Smooth muscle cell (in vitro differentiated cells): ENCODE measurements around the gene RASSF5. TPM values are rescaled to one million over a fixed set of nuclear protein-coding genes. Genes with fewer than 3 reads are reported as not detected.

Experiments used
- DNase-seq: peaks from one replicate; lab custom pipeline; 2025; ENCODE audit not compliant: unreplicated experiment; lab: John Stamatoyannopoulos, UW
- H2AFZ ChIP-seq: fragments of 200-600 bp; sonication (generic); 2 replicates; pipeline ENCODE4 v1.6.0; 2016; ENCODE audit warnings: antibody characterized with exemption, low read depth, mild to moderate bottlenecking
- H3F3A ChIP-seq: fragments of 200-600 bp; sonication (generic); 2 replicates; pipeline ENCODE4 v1.6.0; 2017; ENCODE audit warnings: antibody characterized with exemption, low read depth
- H3K27ac ChIP-seq: fragments of 200-600 bp; sonication (generic); 2 replicates; pipeline ENCODE4 v1.5.1; 2016; ENCODE audit warnings: low read depth, mild to moderate bottlenecking
- H3K27me3 ChIP-seq: fragments of 200-600 bp; sonication (generic); 2 replicates; pipeline ENCODE4 v1.6.1; 2016; ENCODE audit warnings: low read depth, mild to moderate bottlenecking
- H3K36me3 ChIP-seq: fragments of 200-600 bp; sonication (generic); 2 replicates; pipeline ENCODE4 v1.5.1; 2016; ENCODE audit warnings: low read depth
- H3K4me1 ChIP-seq: fragments of 200-600 bp; sonication (generic); 2 replicates; pipeline ENCODE4 v1.5.1; 2016; ENCODE audit warnings: low read depth
- H3K4me2 ChIP-seq: fragments of 200-600 bp; sonication (generic); 2 replicates; pipeline ENCODE4 v1.6.0; 2016; ENCODE audit warnings: mild to moderate bottlenecking
- H3K4me3 ChIP-seq: fragments of 200-600 bp; sonication (generic); 2 replicates; pipeline ENCODE4 v1.5.1; 2016; ENCODE audit warnings: mild to moderate bottlenecking
- H3K79me2 ChIP-seq: fragments of 200-600 bp; sonication (generic); 2 replicates; pipeline ENCODE4 v1.6.0; 2016; ENCODE audit warnings: low read depth, mild to moderate bottlenecking
- H3K9ac ChIP-seq: fragments of 200-600 bp; sonication (generic); 2 replicates; pipeline ENCODE4 v1.6.0; 2016; ENCODE audit warnings: low read depth
- H3K9me3 ChIP-seq: fragments of 200-600 bp; sonication (generic); replicated peaks from 2 replicates; pipeline ENCODE4 v1.5.1; 2016; ENCODE audit warnings: low read depth
- H4K20me1 ChIP-seq: fragments of 200-600 bp; sonication (generic); 2 replicates; pipeline ENCODE4 v1.6.0; 2016; ENCODE audit warnings: low read depth
- CTCF ChIP-seq: fragments of 200-600 bp; sonication (generic); IDR thresholded peaks from 2 replicates; pipeline ENCODE4 v1.5.1; 2017; ENCODE audit warnings: borderline replicate concordance, mild to moderate bottlenecking, antibody characterized with exemption; ENCODE audit not compliant: insufficient read depth, poor library complexity, severe bottlenecking
- WGBS: methylation state at CpG from one replicate; pipeline ENCODE4 v1.1.7; 2016; ENCODE audit warnings: low lambda C conversion rate; 5-methylcytosine and 5-hydroxymethylcytosine counted together
- polyA plus RNA-seq: library from polyadenylated mRNA; unstranded; fragments of >200 nt; fragmentation: Nextera tagmentation; extraction: Ambion mirVana; gene quantifications from 2 replicates; pipeline ENCODE4 v1.2.1, GENCODE V29; 2016
- total RNA-seq: library from RNA; depleted of rRNA; stranded (reverse); fragments of >200 nt; gene quantifications from 2 replicates; pipeline ENCODE4 v1.2.3, GENCODE V29; 2014

The RASSF5 gene
- total and polyA plus RNA-seq, 2 experiments from 2014 or later = 2.6 to 3.3 TPM

- no peak for TF ChIP-seq CTCF
- Histone ChIP-seq H3K4me3 (no peak overlapping the region), H3F3A (peaks cover 5% of the 10 kb centered on the region), H3K36me3 (no peaks in the 10 kb centered on the region), H3K9ac (no peak overlapping the region), H4K20me1 (no peaks in the 10 kb centered on the region), H3K27ac (no peak overlapping the region), H3K27me3 (no peaks in the 10 kb centered on the region), H3K4me2 (peak overlapping the region; percentile 98), H3K4me1 (peaks cover 37% of the 10 kb centered on the region), H3K79me2 (no peaks in the 10 kb centered on the region), H3K9me3 (no peaks in the 10 kb centered on the region), H2AFZ (no peak overlapping the region)
- DNase-seq = no peak
- WGBS = 63% methylated on average over 2 of the region's 2 CpGs
Measured at GRCh38 chr1:206469411-206469932, 37.9 kb upstream of the RASSF5 start.

GRCh38 chr1:206469933-206470691 is 37.2 kb upstream of the RASSF5 start, which contains the start of gene IKBKE:
Gene IKBKE (plus strand): TSS chr1:206470476. CDS start chr1:206473228, 2,752 bp downstream.
- Histone ChIP-seq H3K36me3 (no peaks in the 10 kb centered on the region), H3K79me2 (no peaks in the 10 kb centered on the region), H3K4me3 (peak within 1 kb of the TSS; percentile 74), H4K20me1 (no peaks in the 10 kb centered on the region), H2AFZ (peak within 1 kb of the TSS; percentile 72), H3K4me2 (peak within 1 kb of the TSS; percentile 98), H3K27me3 (no peaks in the 10 kb centered on the region), H3K27ac (peak within 1 kb of the TSS; percentile 64), H3K9me3 (no peaks in the 10 kb centered on the region), H3F3A (peaks cover 5% of the 10 kb centered on the region), H3K4me1 (peaks cover 34% of the 10 kb centered on the region), H3K9ac (peak within 1 kb of the TSS; percentile 36)
- DNase-seq = peak; percentile 18
- WGBS = 4% methylated on average over 10 of the region's 10 CpGs
- no peak for TF ChIP-seq CTCF

DNA sequence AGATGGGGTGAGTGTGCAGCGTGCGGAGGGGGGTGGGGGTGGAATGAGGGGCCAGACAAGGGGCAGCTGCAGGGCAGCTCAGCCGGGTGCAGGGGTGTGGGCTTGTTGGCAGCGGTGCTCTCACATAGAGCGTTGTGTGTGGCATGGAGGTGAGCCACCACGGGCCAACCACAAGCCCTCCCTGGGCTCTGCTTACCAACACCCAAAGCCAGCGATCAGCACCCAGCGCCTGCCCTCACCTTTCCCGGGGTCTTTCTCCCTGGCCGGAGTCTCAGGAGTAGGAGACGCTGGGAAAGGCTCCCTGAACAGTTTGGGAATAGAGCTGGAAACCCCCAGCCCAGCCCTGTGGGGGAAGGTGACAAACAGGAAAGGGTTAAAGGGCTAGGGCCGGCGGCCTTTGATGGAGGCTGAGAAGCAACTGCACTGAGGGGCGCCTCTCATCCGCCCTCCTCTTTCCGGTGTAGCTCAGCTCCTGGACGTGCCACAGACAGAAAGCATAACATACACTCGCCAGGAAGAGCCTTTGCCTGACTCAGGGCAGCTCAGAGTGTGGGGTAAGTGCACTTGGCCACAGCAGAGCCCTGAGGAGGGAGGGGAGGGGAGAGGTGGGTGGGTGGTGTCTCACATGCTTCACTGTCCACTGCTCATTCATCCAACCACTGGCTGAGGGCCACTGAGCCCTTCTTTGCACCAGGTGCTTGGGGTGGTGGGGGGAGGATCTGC is 36.5 kb upstream of the RASSF5 start:
- Histone ChIP-seq H3K27me3 (no peaks in the 10 kb centered on the region), H3F3A (peaks cover 5% of the 10 kb centered on the region), H3K9ac (peak overlapping the region; percentile 36), H4K20me1 (no peaks in the 10 kb centered on the region), H3K4me2 (peak overlapping the region; percentile 98), H3K4me3 (peak overlapping the region; percentile 74), H3K79me2 (no peaks in the 10 kb centered on the region), H3K9me3 (no peaks in the 10 kb centered on the region), H3K27ac (peak overlapping the region; percentile 64), H3K36me3 (no peaks in the 10 kb centered on the region), H2AFZ (peak overlapping the region; percentile 72), H3K4me1 (peaks cover 34% of the 10 kb centered on the region)
- TF ChIP-seq CTCF = no peak
- WGBS = 5% methylated on average over 14 of the region's 18 CpGs
- DNase-seq = peak; percentile 18
